Measurements from ENCODE around the gene KRTAP9-4. TPM values are rescaled to one million over a fixed set of nuclear protein-coding genes. Genes with fewer than 3 reads are reported as not detected.

Gene KRTAP9-4
- total and polyA plus RNA-seq, 2 donors (not counting 3 experiments of a cell fraction or from before 2014, with no cell fraction given) = not detected

- H2AFZ ChIP-seq (ENCODE audit: low read depth, low read length) = no peak overlapping the region
- no peak for DNase-seq (ENCODE audit: low read depth, low spot score)
- H4K20me1 ChIP-seq (replicated peaks; ENCODE audit: control insufficient read depth, extremely low read depth, insufficient read depth, low read length) = no peaks in the 10 kb centered on the region
- H3K9me3 ChIP-seq (replicated peaks; ENCODE audit: control insufficient read depth, insufficient read depth, low read length) = no peaks in the 10 kb centered on the region
- H3K4me3 ChIP-seq (replicated peaks in 1 of 3; ENCODE audit: insufficient read depth in 1 of 3, low read depth in 1 of 3, low read length in 3 of 3) = no peak overlapping the region
- H3K79me2 ChIP-seq (ENCODE audit: control insufficient read depth, insufficient read depth, low read length) = no peaks in the 10 kb centered on the region
- no peaks in the 10 kb centered on the region for H3K27me3 ChIP-seq (ENCODE audit: control insufficient read depth in 2 of 2, insufficient read depth in 2 of 2, low read length in 2 of 2)
- ChIA-PET CTCF (no interaction called here), POLR2A (no interaction called here)
- no peak for FAIRE-seq
- no peaks in the 10 kb centered on the region for H3K4me1 ChIP-seq (ENCODE audit: control insufficient read depth, extremely low read depth, insufficient read depth, low read length)
- TF ChIP-seq MAX (IDR thresholded peaks at IDR 0.05; ENCODE audit: insufficient read depth, insufficient read length) = no peak
- no peak for TF ChIP-seq FOS (IDR thresholded peaks at IDR 0.05; ENCODE audit: borderline replicate concordance, insufficient read depth, low read length)
- no peak for TF ChIP-seq EZH2 (IDR thresholded peaks at IDR 0.05; ENCODE audit: borderline replicate concordance, low read depth, low read length, severe bottlenecking)
- TF ChIP-seq GATA2 (IDR thresholded peaks at IDR 0.05; ENCODE audit: insufficient read depth, insufficient read length, low read depth, low read length) = no peak
- TF ChIP-seq MYC (IDR thresholded peaks at IDR 0.05; ENCODE audit: low read depth, low read length) = no peak
- TF ChIP-seq POLR2AphosphoS5 (IDR thresholded peaks at IDR 0.05; ENCODE audit: insufficient read depth, low read depth, low read length) = no peak
- no peak for TF ChIP-seq POLR2A (IDR thresholded peaks at IDR 0.05; ENCODE audit: low read depth, low read length)
- TF ChIP-seq JUN (IDR thresholded peaks at IDR 0.05; ENCODE audit: borderline replicate concordance, insufficient read depth, insufficient read length, low read depth) = no peak
- no peak for TF ChIP-seq CTCF (IDR thresholded peaks at IDR 0.05; ENCODE audit: extremely low read depth in 1 of 2, insufficient read depth in 1 of 2, low read depth in 1 of 2, low read length in 2 of 2)
- H3K9me1 ChIP-seq (replicated peaks; ENCODE audit: control insufficient read depth, extremely low read depth, insufficient read depth, low read length) = no peaks in the 10 kb centered on the region
- no peak overlapping the region for H3K9ac ChIP-seq (replicated peaks; ENCODE audit: extremely low read depth, insufficient read depth, low read length)
- dilution Hi-C loops (cut with MboI; ENCODE audit: extremely low pct_ligation_motif_present, low sequenced_read_pairs) = no loop called here
- H3K36me3 ChIP-seq (ENCODE audit: control insufficient read depth in 2 of 2, extremely low read depth in 1 of 2, insufficient read depth in 2 of 2, low read length in 2 of 2) = no peaks in the 10 kb centered on the region
- intact Hi-C loops (cut with micrococcal nuclease) = no loop called here
- no peak overlapping the region for H3K4me2 ChIP-seq (ENCODE audit: insufficient read depth, low read length)
- H3K27ac ChIP-seq (ENCODE audit: insufficient read depth, low read depth, low read length) = no peak overlapping the region
- BruUV-seq (replicated peaks) = no TSS peak
Measured at GRCh38 chr17:41278176-41278955, 28.9 kb downstream of the KRTAP9-4 start.
